K562 (cell line): ENCODE results near the gene TYW1.
"Not testable (repeated sequence)": the region's sequence is repeated elsewhere in the genome, so short reads cannot be mapped to it uniquely, and the experiment has no call there.

Experiments
- EZH2 ChIP-seq: IDR thresholded peaks from 2 replicates; pipeline ENCODE4 v1.6.1; 2012; ENCODE audit warnings: low read depth, mild to moderate bottlenecking, inconsistent platforms, low read length, borderline replicate concordance
- FOXP4 ChIP-seq: sonication (generic); formaldehyde crosslinking; IDR thresholded peaks from 2 replicates; pipeline ENCODE4 v1.8.0; 2022; ENCODE audit warnings: mild to moderate bottlenecking, missing genetic modification reagents, borderline replicate concordance
- MYNN ChIP-seq, 2 experiments: sonication (generic); formaldehyde crosslinking in 1 of 2; IDR thresholded peaks; 2 replicates each; pipeline versions ENCODE4 v1.5.0 to v1.6.1; 2016 to 2020; ENCODE audit warnings: antibody characterized with exemption in 1 of 2, missing genetic modification reagents in 1 of 2
- TRIM28 ChIP-seq: fragments of 450-650 bp; IDR thresholded peaks from 2 replicates; pipeline ENCODE4 v1.6.1; 2017

DNA sequence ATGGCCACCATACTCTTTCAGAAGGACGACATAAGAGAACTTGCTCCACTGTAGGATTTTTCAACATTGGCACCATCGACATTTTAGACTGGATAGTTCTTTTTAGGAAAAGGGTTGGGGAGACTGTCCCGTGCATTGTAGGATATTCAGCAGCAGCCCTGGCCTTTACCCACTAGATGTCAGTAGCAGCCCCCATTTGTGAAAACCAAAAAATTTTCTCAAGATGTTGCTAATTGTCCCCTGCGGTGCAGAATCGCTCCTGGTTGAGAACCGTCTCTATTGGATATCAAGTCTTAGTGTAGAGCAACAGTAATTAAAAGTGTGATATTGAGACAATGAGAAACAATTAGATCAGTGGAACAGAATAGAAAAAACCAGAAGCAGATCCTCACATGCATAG is 180.1 kb downstream of the TYW1 start:
- TF ChIP-seq FOXP4; MYNN (IDR thresholded peaks at IDR 0.05); MYNN (CRISPR knock-in tag; IDR thresholded peaks at IDR 0.05); EZH2; TRIM28: not testable (repeated sequence)
